Smooth muscle cell (in vitro differentiated cells): Measurements from ENCODE around the gene SMIM44. TPM values are rescaled to one million over a fixed set of nuclear protein-coding genes. Genes with fewer than 3 reads are reported as not detected.
"Not testable (repeated sequence)": the region's sequence is repeated elsewhere in the genome, so short reads cannot be mapped to it uniquely, and the experiment has no call there.

Source experiments
- DNase-seq: peaks from one replicate; lab custom pipeline; 2025; ENCODE audit not compliant: unreplicated experiment; lab: John Stamatoyannopoulos, UW
- H2AFZ ChIP-seq: fragments of 200-600 bp; sonication (generic); 2 replicates; pipeline ENCODE4 v1.6.0; 2016; ENCODE audit warnings: antibody characterized with exemption, low read depth, mild to moderate bottlenecking
- H3F3A ChIP-seq: fragments of 200-600 bp; sonication (generic); 2 replicates; pipeline ENCODE4 v1.6.0; 2017; ENCODE audit warnings: antibody characterized with exemption, low read depth
- H3K27ac ChIP-seq: fragments of 200-600 bp; sonication (generic); 2 replicates; pipeline ENCODE4 v1.5.1; 2016; ENCODE audit warnings: low read depth, mild to moderate bottlenecking
- H3K27me3 ChIP-seq: fragments of 200-600 bp; sonication (generic); 2 replicates; pipeline ENCODE4 v1.6.1; 2016; ENCODE audit warnings: low read depth, mild to moderate bottlenecking
- H3K36me3 ChIP-seq: fragments of 200-600 bp; sonication (generic); 2 replicates; pipeline ENCODE4 v1.5.1; 2016; ENCODE audit warnings: low read depth
- H3K4me1 ChIP-seq: fragments of 200-600 bp; sonication (generic); 2 replicates; pipeline ENCODE4 v1.5.1; 2016; ENCODE audit warnings: low read depth
- H3K4me2 ChIP-seq: fragments of 200-600 bp; sonication (generic); 2 replicates; pipeline ENCODE4 v1.6.0; 2016; ENCODE audit warnings: mild to moderate bottlenecking
- H3K4me3 ChIP-seq: fragments of 200-600 bp; sonication (generic); 2 replicates; pipeline ENCODE4 v1.5.1; 2016; ENCODE audit warnings: mild to moderate bottlenecking
- H3K79me2 ChIP-seq: fragments of 200-600 bp; sonication (generic); 2 replicates; pipeline ENCODE4 v1.6.0; 2016; ENCODE audit warnings: low read depth, mild to moderate bottlenecking
- H3K9ac ChIP-seq: fragments of 200-600 bp; sonication (generic); 2 replicates; pipeline ENCODE4 v1.6.0; 2016; ENCODE audit warnings: low read depth
- H3K9me3 ChIP-seq: fragments of 200-600 bp; sonication (generic); replicated peaks from 2 replicates; pipeline ENCODE4 v1.5.1; 2016; ENCODE audit warnings: low read depth
- H4K20me1 ChIP-seq: fragments of 200-600 bp; sonication (generic); 2 replicates; pipeline ENCODE4 v1.6.0; 2016; ENCODE audit warnings: low read depth
- CTCF ChIP-seq: fragments of 200-600 bp; sonication (generic); IDR thresholded peaks from 2 replicates; pipeline ENCODE4 v1.5.1; 2017; ENCODE audit warnings: borderline replicate concordance, mild to moderate bottlenecking, antibody characterized with exemption; ENCODE audit not compliant: insufficient read depth, poor library complexity, severe bottlenecking
- WGBS: methylation state at CpG from one replicate; pipeline ENCODE4 v1.1.7; 2016; ENCODE audit warnings: low lambda C conversion rate; 5-methylcytosine and 5-hydroxymethylcytosine counted together
- polyA plus RNA-seq: library from polyadenylated mRNA; unstranded; fragments of >200 nt; fragmentation: Nextera tagmentation; extraction: Ambion mirVana; gene quantifications from 2 replicates; pipeline ENCODE4 v1.2.1, GENCODE V29; 2016
- total RNA-seq: library from RNA; depleted of rRNA; stranded (reverse); fragments of >200 nt; gene quantifications from 2 replicates; pipeline ENCODE4 v1.2.3, GENCODE V29; 2014

The SMIM44 gene
- total and polyA plus RNA-seq, 2 experiments from 2014 or later: not detected

DNA sequence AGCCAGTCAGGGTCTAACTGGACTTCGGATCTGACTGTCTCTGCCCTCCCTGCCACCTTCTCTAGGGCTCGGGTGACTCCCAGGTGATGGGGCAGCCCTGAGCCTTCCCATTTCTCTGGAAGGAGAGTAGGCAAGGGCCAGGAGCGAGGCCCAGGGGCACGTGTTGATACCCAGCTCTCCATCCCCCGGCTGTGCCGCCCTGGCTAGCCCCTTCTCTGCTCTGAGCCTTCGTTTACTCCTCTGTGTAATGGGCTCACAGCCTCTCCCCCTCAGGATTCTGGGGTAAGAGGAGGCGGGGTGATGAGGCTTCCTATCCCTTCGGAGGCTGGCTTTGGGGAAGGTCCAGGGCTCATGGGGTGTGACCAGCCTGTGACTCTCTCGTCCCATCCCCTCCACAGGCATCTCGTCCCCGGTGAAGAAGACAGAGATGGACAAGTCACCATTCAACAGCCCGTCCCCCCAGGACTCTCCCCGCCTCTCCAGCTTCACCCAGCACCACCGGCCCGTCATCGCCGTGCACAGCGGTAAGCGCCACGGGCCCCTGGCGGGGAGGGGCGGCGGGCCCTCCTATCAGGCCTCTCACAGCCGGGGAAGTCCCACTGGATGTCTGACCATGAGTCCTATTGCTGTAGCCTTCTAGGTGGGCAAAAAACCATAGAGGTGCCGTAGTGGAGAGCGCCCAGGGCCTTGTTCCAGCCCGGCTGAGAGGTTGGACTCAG lies 34.5 kb downstream of the SMIM44 start:
- Histone ChIP-seq H3K4me2 (no peak overlapping the region), H3K79me2 (no peaks in the 10 kb centered on the region), H3K36me3 (no peaks in the 10 kb centered on the region), H4K20me1 (peaks cover 7% of the 10 kb centered on the region), H3K4me1 (peaks cover 8% of the 10 kb centered on the region), H3K4me3 (no peak overlapping the region), H2AFZ (no peak overlapping the region), H3K27ac (no peak overlapping the region), H3K9ac (no peak overlapping the region), H3K9me3 (no peaks in the 10 kb centered on the region), H3K27me3 (no peaks in the 10 kb centered on the region), H3F3A (no peaks in the 10 kb centered on the region)
- TF ChIP-seq CTCF: no peak
- WGBS: 94% methylated on average over 28 of the region's 28 CpGs
- no peak for DNase-seq

DNA sequence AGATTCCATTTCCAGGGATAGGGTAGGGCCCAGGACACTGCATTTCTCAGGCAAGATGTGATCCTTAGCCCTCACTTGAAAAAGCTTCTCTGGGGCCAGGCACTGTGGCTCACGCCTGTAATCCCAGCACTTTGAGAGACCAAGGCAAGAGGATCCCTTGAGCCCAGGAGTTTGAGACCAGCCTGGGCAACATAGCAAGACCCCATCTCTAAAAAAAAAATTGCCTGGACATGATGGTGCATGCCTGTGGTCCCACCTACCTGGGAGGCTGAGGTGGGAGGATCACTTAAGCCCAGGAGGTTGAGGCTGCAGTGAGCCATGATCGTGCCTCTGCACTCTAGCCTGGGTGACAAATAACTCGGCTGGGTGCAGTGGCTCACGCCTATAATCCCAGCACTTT lies 36.6 kb downstream of the SMIM44 start:
- H3K79me2 ChIP-seq, H2AFZ ChIP-seq, H3K9me3 ChIP-seq, DNase-seq, H3K4me1 ChIP-seq, H3K27ac ChIP-seq, H3K4me3 ChIP-seq, H3K4me2 ChIP-seq, H3K27me3 ChIP-seq, H3K36me3 ChIP-seq, H3K9ac ChIP-seq, H4K20me1 ChIP-seq, H3F3A ChIP-seq: not testable (repeated sequence)
- 98% methylated on average over 4 of the region's 4 CpGs for WGBS

DNA sequence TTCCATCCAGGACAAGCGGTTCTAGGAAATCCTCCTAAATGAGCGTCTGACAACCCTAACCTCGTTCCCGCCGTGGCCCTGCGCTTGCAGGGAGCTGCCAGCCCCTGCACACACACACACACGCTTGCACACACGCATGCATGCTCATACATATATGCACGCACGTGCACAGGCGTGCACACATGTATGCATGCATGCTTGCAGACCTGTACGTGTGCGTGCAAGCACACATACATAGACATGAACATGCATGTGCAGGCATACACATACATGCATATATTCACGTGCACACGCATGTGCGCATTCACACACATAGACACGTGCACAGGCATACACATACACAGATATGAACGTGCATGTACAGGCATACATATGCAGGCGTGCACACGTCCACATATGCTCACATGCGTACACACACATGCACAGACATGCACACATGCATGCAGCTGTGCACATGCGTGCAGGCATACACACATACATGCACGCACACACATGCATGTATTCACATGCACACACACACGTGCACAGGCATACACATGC lies 38.5 kb downstream of the SMIM44 start:
- no peak overlapping the region for H2AFZ ChIP-seq
- no peaks in the 10 kb centered on the region for H3K9me3 ChIP-seq
- no peak overlapping the region for H3K9ac ChIP-seq
- no peak overlapping the region for H3K4me2 ChIP-seq
- no peaks in the 10 kb centered on the region for H3K27me3 ChIP-seq
- H3F3A ChIP-seq: no peaks in the 10 kb centered on the region
- TF ChIP-seq CTCF: no peak
- no peak overlapping the region for H3K4me3 ChIP-seq
- 76% methylated on average over 24 of the region's 24 CpGs for WGBS
- no peaks in the 10 kb centered on the region for H3K36me3 ChIP-seq
- no peak for DNase-seq
- H3K4me1 ChIP-seq: peaks cover 8% of the 10 kb centered on the region
- no peaks in the 10 kb centered on the region for H3K79me2 ChIP-seq
- H3K27ac ChIP-seq: no peak overlapping the region
- H4K20me1 ChIP-seq: peaks cover 7% of the 10 kb centered on the region

- 42% methylated on average over 33 of the region's 33 CpGs for WGBS
- no peak for TF ChIP-seq CTCF
- DNase-seq: peak; percentile 7
- Histone ChIP-seq H3K9me3 (no peaks in the 10 kb centered on the region), H3F3A (no peaks in the 10 kb centered on the region), H3K4me2 (peak overlapping the region; percentile 44), H3K79me2 (no peaks in the 10 kb centered on the region), H3K36me3 (no peaks in the 10 kb centered on the region), H3K4me3 (no peak overlapping the region), H3K27me3 (no peaks in the 10 kb centered on the region), H3K27ac (no peak overlapping the region), H4K20me1 (peaks cover 7% of the 10 kb centered on the region), H3K4me1 (peaks cover 8% of the 10 kb centered on the region), H3K9ac (no peak overlapping the region), H2AFZ (no peak overlapping the region)
Measured at GRCh38 chr19:3443840-3444694, 39.2 kb downstream of the SMIM44 start.
